Endothelial cell of umbilical vein (primary cell): ENCODE data around the gene ANKRD44. TPM values are rescaled to one million over a fixed set of nuclear protein-coding genes. Genes with fewer than 3 reads are reported as not detected.

Experiments
- BruUV-seq: library from RNA; stranded (reverse); fragments of 400-500 nt; replicated peaks from 2 replicates; lab custom pipeline; 2021; lab: Mats Ljungman, UMichigan
- CTCF ChIA-PET: fragments of 300-600, 350-600 bp; sonication (Branson Sonifier 250); formaldehyde crosslinking; loops from one replicate; lab custom pipeline; 2021; ENCODE audit warnings: antibody characterized with exemption, inconsistent platforms; lab: Charles Lee
- POLR2A ChIA-PET: fragments of 300-600, 350-600 bp; sonication (Branson Sonifier 250); formaldehyde crosslinking; loops from one replicate; lab custom pipeline; 2021; ENCODE audit warnings: antibody characterized with exemption, inconsistent platforms; lab: Charles Lee
- DNase-seq: peaks from one replicate; pipeline ENCODE4 v3.0.0-alpha.2; 2011; ENCODE audit warnings: low read depth, low spot score
- FAIRE-seq: peaks from 2 replicates; lab custom pipeline; 2011; peaks lifted over from hg19 to GRCh38; lab: Jason Lieb, UNC
- H2AFZ ChIP-seq: 2 replicates; pipeline ENCODE4 v1.6.0; 2012; ENCODE audit warnings: low read depth, low read length, control low read depth, inconsistent platforms
- H3K27ac ChIP-seq: 2 replicates; pipeline ENCODE4 v1.5.1; 2011; ENCODE audit warnings: low read depth, mild to moderate bottlenecking, control low read depth, low read length, moderate library complexity; ENCODE audit not compliant: insufficient read depth
- H3K27me3 ChIP-seq, 2 experiments: 2 replicates each; pipeline versions ENCODE4 v1.6.0 to v1.6.1; 2011; ENCODE audit warnings: low read length in 2 of 2, mixed read lengths in 1 of 2; ENCODE audit not compliant: control insufficient read depth in 2 of 2, insufficient read depth in 2 of 2
- H3K36me3 ChIP-seq, 2 experiments: 2 replicates in 1 of 2; 3 replicates in 1 of 2; pipeline ENCODE4 v1.5.1; 2011; ENCODE audit warnings: low read length in 2 of 2, mild to moderate bottlenecking in 1 of 2, moderate library complexity in 1 of 2; ENCODE audit not compliant: control insufficient read depth in 2 of 2, insufficient read depth in 2 of 2; ENCODE audit errors: extremely low read depth in 1 of 2
- H3K4me1 ChIP-seq: 3 replicates; pipeline ENCODE4 v1.5.1; 2011; ENCODE audit warnings: mild to moderate bottlenecking, low read length; ENCODE audit not compliant: control insufficient read depth, insufficient read depth; ENCODE audit errors: extremely low read depth
- H3K4me2 ChIP-seq: 2 replicates; pipeline ENCODE4 v1.6.1; 2011; ENCODE audit warnings: low read length, control low read depth, mixed read lengths; ENCODE audit not compliant: insufficient read depth
- H3K4me3 ChIP-seq, 3 experiments: fragments of 200-600 bp in 1 of 3; sonication (generic), shearing (Covaris generic) in 1 of 3; replicated peaks in 1 of 3; 2 replicates each; pipeline ENCODE4 v1.5.1; 2011 to 2016; ENCODE audit warnings: control low read depth in 3 of 3, low read length in 3 of 3, mild to moderate bottlenecking in 2 of 3, inconsistent platforms in 1 of 3, low read depth in 1 of 3, moderate library complexity in 1 of 3; ENCODE audit not compliant: insufficient read depth in 1 of 3
- H3K79me2 ChIP-seq: 2 replicates; pipeline ENCODE4 v1.6.0; 2012; ENCODE audit warnings: low read length, inconsistent platforms; ENCODE audit not compliant: control insufficient read depth, insufficient read depth
- H3K9ac ChIP-seq: replicated peaks from 2 replicates; pipeline ENCODE3; 2011; ENCODE audit warnings: low read length, control low read depth; ENCODE audit not compliant: insufficient read depth; ENCODE audit errors: extremely low read depth
- H3K9me1 ChIP-seq: replicated peaks from 3 replicates; pipeline ENCODE4 v1.6.0; 2011; ENCODE audit warnings: mild to moderate bottlenecking, low read length; ENCODE audit not compliant: control insufficient read depth, insufficient read depth; ENCODE audit errors: extremely low read depth
- H3K9me3 ChIP-seq: replicated peaks from 2 replicates; pipeline ENCODE4 v1.5.1; 2012; ENCODE audit warnings: low read length, inconsistent platforms; ENCODE audit not compliant: control insufficient read depth, insufficient read depth
- H4K20me1 ChIP-seq: replicated peaks from 2 replicates; pipeline ENCODE3; 2011; ENCODE audit warnings: mild to moderate bottlenecking, low read length; ENCODE audit not compliant: control insufficient read depth, insufficient read depth; ENCODE audit errors: extremely low read depth
- CTCF ChIP-seq, 2 donors: IDR thresholded peaks; 1 replicate in 1 of 2; 2 replicates in 1 of 2; pipeline ENCODE4 v1.5.1; 2011; ENCODE audit warnings: low read length in 2 of 2, mild to moderate bottlenecking in 2 of 2, moderate library complexity in 2 of 2, control low read depth in 1 of 2, inconsistent platforms in 1 of 2, low read depth in 1 of 2; ENCODE audit not compliant: insufficient read depth in 1 of 2; ENCODE audit errors: extremely low read depth in 1 of 2
- EZH2 ChIP-seq: IDR thresholded peaks from 2 replicates; pipeline ENCODE4 v1.6.1; 2012; ENCODE audit warnings: borderline replicate concordance, low read depth, mild to moderate bottlenecking, moderate library complexity, low read length, inconsistent platforms; ENCODE audit not compliant: severe bottlenecking
- FOS ChIP-seq: IDR thresholded peaks from 2 replicates; pipeline ENCODE4 v1.6.1; 2011; ENCODE audit warnings: mild to moderate bottlenecking, low read length, moderate library complexity, borderline replicate concordance; ENCODE audit not compliant: insufficient read depth
- GATA2 ChIP-seq: IDR thresholded peaks from 2 replicates; pipeline ENCODE4 v1.7.0; 2011; ENCODE audit warnings: low read depth, mild to moderate bottlenecking, moderate library complexity, mixed read lengths, low read length; ENCODE audit not compliant: insufficient read length, insufficient read depth
- JUN ChIP-seq: IDR thresholded peaks from 2 replicates; pipeline ENCODE4 v1.6.1; 2011; ENCODE audit warnings: borderline replicate concordance, low read depth; ENCODE audit not compliant: insufficient read length, insufficient read depth
- MAX ChIP-seq: IDR thresholded peaks from 2 replicates; pipeline ENCODE4 v1.6.1; 2011; ENCODE audit not compliant: insufficient read depth, insufficient read length
- MYC ChIP-seq: IDR thresholded peaks from one replicate; pipeline ENCODE4 v1.6.1; 2011; ENCODE audit warnings: mild to moderate bottlenecking, low read depth, low read length
- POLR2A ChIP-seq: IDR thresholded peaks from 2 replicates; pipeline ENCODE4 v1.6.1; 2012; ENCODE audit warnings: low read depth, mild to moderate bottlenecking, control low read depth, low read length
- POLR2AphosphoS5 ChIP-seq: IDR thresholded peaks from 2 replicates; pipeline ENCODE4 v1.6.1; 2012; ENCODE audit warnings: low read depth, mild to moderate bottlenecking, control low read depth, low read length, moderate library complexity; ENCODE audit not compliant: insufficient read depth
- dilution Hi-C: fragments of 300-500 bp; cut with MboI; formaldehyde crosslinking; loops from one replicate; pipeline ENCODE4 v1.15.0; 2019; ENCODE audit warnings: low sequenced_read_pairs; ENCODE audit not compliant: extremely low pct_ligation_motif_present
- intact Hi-C: fragments of 100-400 bp; cut with micrococcal nuclease; formaldehyde crosslinking; loops from one replicate; pipeline ENCODE4 v1.10.0; 2022
- polyA plus RNA-seq, 4 experiments: library from polyadenylated mRNA; depleted of rRNA in 3 of 4; stranded (reverse) in 3 of 4; unstranded in 1 of 4; fragments of >200 nt; gene quantifications; 2 replicates each; pipeline versions ENCODE4 v1.2.1 to v1.2.3, GENCODE V29; 2011 to 2012; ENCODE audit warnings: missing spikeins in 1 of 4
- total RNA-seq: library from RNA; stranded (reverse); gene quantifications from 2 replicates; pipeline ENCODE4 v1.2.3, GENCODE V29; 2021

ANKRD44 gene
- total and polyA plus RNA-seq, 2 donors (not counting 3 experiments of a cell fraction or from before 2014, with no cell fraction given): 3.4 to 6.1 TPM

- H3K27ac ChIP-seq: no peak overlapping the region
- TF ChIP-seq MYC (no peak), CTCF (IDR thresholded peaks at IDR 0.05; ENCODE audit: extremely low read depth in 1 of 2, insufficient read depth in 1 of 2, low read depth in 1 of 2, low read length in 2 of 2) (no peak), GATA2 (no peak), POLR2AphosphoS5 (no peak), FOS (no peak), MAX (no peak), POLR2A (no peak), JUN (no peak), EZH2 (no peak)
- no peak overlapping the region for H2AFZ ChIP-seq
- intact Hi-C loops: no loop called here
- no TSS peak for BruUV-seq
- FAIRE-seq (no peak), DNase-seq (peak; percentile 22)
- H3K4me2 ChIP-seq: no peak overlapping the region
- POLR2A ChIA-PET: no interaction called here
- no peaks in the 10 kb centered on the region for H3K9me3 ChIP-seq
- H3K9ac ChIP-seq: no peak overlapping the region
- H4K20me1 ChIP-seq: no peaks in the 10 kb centered on the region
- CTCF ChIA-PET: interaction anchor here (0.9 kb wide), 1 partner anchor 16 kb away, joined by 3 read pairs; no protein-coding TSS in a partner anchor
- H3K9me1 ChIP-seq: no peaks in the 10 kb centered on the region
- H3K79me2 ChIP-seq: no peaks in the 10 kb centered on the region
- dilution Hi-C loops: no loop called here
- H3K4me1 ChIP-seq: no peaks in the 10 kb centered on the region
- H3K36me3 ChIP-seq: no peaks in the 10 kb centered on the region
- no peak overlapping the region for H3K4me3 ChIP-seq
- no peaks in the 10 kb centered on the region for H3K27me3 ChIP-seq
Observed at GRCh38 chr2:197339496-197340220, 29.1 kb upstream of the ANKRD44 start.
